Right lobe of liver (tissue), 4 donors: ENCODE data around the gene ARF6.

Experiments
- CTCF ChIP-seq, 4 donors: fragments of 200-600 bp in 3 of 4; fragments of 450-650 bp in 1 of 4; IDR thresholded peaks; one replicate each; pipeline versions ENCODE4 v1.5.1 to v1.8.0; 2016 to 2022; ENCODE audit warnings: antibody characterized with exemption in 4 of 4, mild to moderate bottlenecking in 2 of 4
- POLR2A ChIP-seq: fragments of 450-650 bp; IDR thresholded peaks from one replicate; pipeline ENCODE4 v1.6.1; 2017; ENCODE audit warnings: antibody characterized with exemption, mild to moderate bottlenecking
- donor health status: DM: no; HTN: no; CAD: no.
- donor health status: DM: no; HTN: no; CAD: no.
- donor health status: DM: no; HTN: yes; CAD: no.

DNA sequence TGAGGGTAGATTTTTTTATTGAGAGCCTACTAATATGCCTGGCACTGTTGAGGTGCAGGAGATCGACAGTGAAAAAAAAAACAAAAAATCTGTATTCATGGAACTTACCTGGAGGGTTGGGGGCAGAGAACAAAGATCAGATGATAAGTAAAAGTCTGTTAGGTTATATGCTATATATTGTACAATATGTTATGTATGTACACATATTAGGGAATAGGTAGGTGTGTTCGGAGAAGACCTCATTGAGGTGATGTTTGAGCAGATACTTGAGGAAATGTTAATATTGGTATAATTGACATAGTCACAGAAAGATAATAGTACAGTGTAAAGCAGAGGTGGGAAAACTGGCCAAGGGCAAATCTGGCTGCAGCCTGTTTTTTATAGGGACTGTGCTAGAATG lies 5.6 kb downstream of the ARF6 start:
- no peak for TF ChIP-seq CTCF (IDR thresholded peaks at IDR 0.05)
- no peak for TF ChIP-seq POLR2A
